HFF-Myc (cell line): ENCODE measurements around the gene B9D1.

Source experiments
- DNase-seq: peaks from one replicate; pipeline ENCODE4 v3.0.0-alpha.2; 2011; ENCODE audit warnings: low read depth; ENCODE audit errors: extremely low read depth
- H3K4me3 ChIP-seq: replicated peaks from 2 replicates; pipeline ENCODE4 v1.5.1; 2011; ENCODE audit warnings: low read depth, mild to moderate bottlenecking, control low read depth, low read length
- TF ChIP-seq, protein P1 (sequence below): IDR thresholded peaks from 2 replicates; pipeline ENCODE4 v1.5.1; 2012; ENCODE audit warnings: mild to moderate bottlenecking, low read depth, low read length, control low read depth; ENCODE audit errors: missing control alignments

Gene B9D1

DNA sequence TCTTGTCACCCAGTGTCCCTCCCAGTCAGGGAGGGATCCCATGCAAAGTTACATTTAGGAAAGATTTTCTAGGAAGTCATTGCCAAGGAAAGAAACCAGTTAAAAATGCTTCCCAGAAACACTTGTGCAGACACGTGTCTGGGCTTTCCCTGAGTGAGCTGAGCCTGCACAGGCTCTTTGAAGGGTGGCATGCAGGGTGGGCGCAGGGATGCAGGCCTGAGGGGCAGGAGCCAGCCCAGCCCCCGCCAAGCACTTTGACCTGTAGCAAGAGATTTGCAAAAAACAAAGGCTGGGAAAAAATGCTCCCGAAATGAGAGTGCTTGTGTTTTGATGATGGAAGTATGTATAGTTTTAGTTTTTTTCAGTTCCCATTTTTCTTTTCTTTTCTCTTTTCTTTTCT lies 52.4 kb downstream of the B9D1 start:
- DNase-seq, result no peak
- TF ChIP-seq, protein P1, sequence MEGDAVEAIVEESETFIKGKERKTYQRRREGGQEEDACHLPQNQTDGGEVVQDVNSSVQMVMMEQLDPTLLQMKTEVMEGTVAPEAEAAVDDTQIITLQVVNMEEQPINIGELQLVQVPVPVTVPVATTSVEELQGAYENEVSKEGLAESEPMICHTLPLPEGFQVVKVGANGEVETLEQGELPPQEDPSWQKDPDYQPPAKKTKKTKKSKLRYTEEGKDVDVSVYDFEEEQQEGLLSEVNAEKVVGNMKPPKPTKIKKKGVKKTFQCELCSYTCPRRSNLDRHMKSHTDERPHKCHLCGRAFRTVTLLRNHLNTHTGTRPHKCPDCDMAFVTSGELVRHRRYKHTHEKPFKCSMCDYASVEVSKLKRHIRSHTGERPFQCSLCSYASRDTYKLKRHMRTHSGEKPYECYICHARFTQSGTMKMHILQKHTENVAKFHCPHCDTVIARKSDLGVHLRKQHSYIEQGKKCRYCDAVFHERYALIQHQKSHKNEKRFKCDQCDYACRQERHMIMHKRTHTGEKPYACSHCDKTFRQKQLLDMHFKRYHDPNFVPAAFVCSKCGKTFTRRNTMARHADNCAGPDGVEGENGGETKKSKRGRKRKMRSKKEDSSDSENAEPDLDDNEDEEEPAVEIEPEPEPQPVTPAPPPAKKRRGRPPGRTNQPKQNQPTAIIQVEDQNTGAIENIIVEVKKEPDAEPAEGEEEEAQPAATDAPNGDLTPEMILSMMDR, result no peak
- no peak overlapping the region for H3K4me3 ChIP-seq

DNA sequence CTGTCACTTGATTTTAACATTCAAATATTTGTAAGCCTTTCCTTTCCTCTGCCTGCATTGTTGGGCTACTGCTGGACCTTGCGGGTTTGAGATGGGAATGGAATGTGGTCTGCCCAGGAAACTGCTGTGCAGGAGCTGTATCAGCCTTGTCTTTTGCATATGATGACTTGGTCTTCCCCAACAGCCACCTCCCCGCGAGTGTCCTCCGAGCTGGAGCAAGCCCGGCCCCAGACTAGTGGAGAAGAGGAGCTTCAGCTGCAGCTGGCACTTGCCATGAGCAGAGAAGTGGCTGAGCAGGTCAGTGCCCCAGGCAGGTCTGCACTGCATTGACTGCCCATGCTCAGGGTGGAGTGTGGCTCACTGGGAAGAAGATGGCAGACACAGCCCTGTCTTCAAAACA lies 52.8 kb downstream of the B9D1 start:
- no peak overlapping the region for H3K4me3 ChIP-seq
- DNase-seq, result no peak
- TF ChIP-seq, protein P1, result no peak

DNA sequence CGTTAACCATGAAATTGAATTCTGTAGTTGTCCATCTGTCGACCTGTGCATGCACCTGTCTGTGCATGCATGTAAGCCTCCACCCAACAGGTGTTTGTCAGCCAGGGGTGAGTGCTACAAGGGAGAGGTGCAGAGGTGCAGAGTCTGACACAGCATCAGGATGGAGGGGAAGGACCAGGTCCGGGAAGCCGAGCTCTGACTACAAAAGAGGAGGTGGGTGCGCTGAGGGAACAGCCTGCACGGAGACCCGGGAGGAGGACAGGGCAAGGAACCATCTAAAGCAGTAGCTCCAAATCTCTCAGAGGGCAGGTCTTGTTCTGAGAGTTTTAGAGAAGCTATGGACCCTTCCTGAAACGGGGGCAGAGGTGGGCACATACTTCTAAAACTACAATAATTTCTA lies 54.1 kb downstream of the B9D1 start:
- no peak for DNase-seq
- H3K4me3 ChIP-seq, result no peak overlapping the region
- TF ChIP-seq, protein P1, result no peak

DNA sequence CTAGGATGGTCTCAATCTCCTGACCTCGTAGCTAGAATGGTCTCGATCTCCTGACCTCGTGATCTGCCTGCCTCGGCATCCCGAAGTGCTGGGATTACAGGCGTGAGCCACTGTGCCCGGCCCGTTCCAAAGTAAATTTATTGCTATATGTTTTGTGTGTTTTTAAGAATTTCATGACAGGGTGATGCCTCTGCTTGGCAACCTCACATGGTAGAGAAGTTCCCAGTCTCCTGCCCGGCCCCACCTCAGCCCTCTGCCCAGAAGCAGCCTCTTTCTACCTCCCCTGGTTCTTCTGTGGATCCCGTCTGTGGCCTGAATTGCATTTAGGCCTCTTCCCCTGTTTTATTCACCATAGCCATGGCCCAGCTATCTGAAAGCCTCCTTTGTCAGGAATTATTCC lies 55.0 kb downstream of the B9D1 start:
- TF ChIP-seq, protein P1, result no peak

DNA sequence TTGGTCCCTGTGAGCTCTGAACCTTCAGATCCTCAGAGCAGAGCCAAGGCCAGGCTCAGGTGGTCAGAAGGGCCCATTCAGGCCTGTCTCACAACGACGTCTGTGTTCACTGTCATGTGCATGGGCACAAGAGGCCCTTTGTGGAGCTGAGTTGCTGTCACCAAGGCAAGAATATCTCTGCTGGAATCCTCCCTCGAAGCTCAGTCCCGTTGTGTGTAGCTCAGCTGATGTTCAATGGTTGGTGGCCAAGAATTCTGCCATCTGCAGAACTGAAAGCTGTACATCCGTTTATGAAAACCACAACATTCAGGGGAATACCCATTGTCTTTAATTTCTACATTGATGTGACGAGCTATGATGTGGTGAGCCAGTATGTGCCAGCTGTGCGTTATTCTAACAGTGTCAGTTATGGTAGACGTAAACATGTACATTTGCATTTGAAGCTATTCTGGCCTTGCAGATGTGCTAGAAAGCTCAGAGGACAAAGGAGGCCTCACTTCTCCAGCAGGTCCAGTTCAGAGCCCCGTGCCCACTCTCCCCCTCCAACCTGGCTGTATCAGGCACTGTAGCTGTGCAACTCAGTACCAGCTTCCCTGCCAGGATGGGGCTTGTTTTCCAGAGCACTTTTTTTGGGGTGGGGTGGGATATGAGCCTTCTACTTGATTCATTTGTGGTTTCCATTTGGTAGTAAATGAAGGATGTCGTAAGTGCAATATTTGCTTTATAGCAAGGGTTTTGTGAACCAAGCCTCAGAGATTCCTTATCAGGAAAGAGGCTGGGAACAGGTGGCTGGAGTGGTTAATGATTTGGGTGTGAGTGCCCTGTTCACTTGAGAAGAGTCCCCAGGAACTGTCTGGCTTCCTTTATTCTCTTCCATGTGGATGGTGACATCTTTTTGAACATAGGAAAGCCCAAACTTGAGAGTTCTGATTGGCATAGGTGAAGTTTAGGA lies 56.1 kb downstream of the B9D1 start:
- DNase-seq, result no peak
- no peak overlapping the region for H3K4me3 ChIP-seq
- TF ChIP-seq, protein P1, result no peak

More for the DNA sequence above, 55.0 kb downstream of the B9D1 start:
- no peak for DNase-seq
- no peak overlapping the region for H3K4me3 ChIP-seq

DNA sequence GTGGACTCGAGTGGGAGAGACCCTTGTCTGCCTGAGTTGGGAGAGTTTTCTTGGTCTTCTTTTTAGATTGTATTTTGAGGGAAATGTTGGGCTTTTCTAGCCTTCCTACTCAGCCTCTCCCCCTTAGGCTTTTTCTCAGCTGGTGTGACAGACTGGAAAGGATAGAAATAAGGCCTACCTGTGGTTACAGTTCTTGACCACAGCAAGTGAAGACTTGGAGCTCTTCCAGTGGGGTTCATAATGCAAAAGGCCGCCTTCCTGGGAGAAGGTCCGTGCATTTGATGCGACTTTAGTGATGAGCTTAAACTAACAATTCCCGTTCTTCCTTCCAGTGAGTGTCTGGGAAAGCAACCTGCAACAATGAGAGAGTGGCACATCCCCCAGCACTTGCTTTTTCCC lies 56.8 kb downstream of the B9D1 start:
- DNase-seq, result no peak
- TF ChIP-seq, protein P1, result no peak
- H3K4me3 ChIP-seq, result no peak overlapping the region
